HepG2 (cell line): ENCODE measurements around the gene TMEM121. TPM values are rescaled to one million over a fixed set of nuclear protein-coding genes. Genes with fewer than 3 reads are reported as not detected.

ENCODE experiments used
- AHR ChIP-seq: IDR thresholded peaks from 2 replicates; pipeline ENCODE4 v1.6.1; 2018; ENCODE audit warnings: missing genetic modification reagents, missing compliant biosample characterization
- ATF1 ChIP-seq: IDR thresholded peaks from 2 replicates; pipeline ENCODE4 v1.6.1; 2016; ENCODE audit warnings: mild to moderate bottlenecking, control low read depth
- CENPBD1 ChIP-seq: sonication (generic); formaldehyde crosslinking; IDR thresholded peaks from 2 replicates; pipeline ENCODE4 v1.8.0; 2022; ENCODE audit warnings: missing genetic modification reagents, low read depth, mild to moderate bottlenecking, borderline replicate concordance
- CERS6 ChIP-seq: sonication (generic); formaldehyde crosslinking; IDR thresholded peaks from 2 replicates; pipeline ENCODE4 v1.5.0; 2020; ENCODE audit warnings: missing genetic modification reagents
- DDIT3 ChIP-seq: sonication (generic); formaldehyde crosslinking; IDR thresholded peaks from 2 replicates; pipeline ENCODE4 v1.4.0; 2020; ENCODE audit warnings: mild to moderate bottlenecking, missing genetic modification reagents
- DZIP1 ChIP-seq: sonication (generic); formaldehyde crosslinking; IDR thresholded peaks from 2 replicates; pipeline ENCODE4 v1.5.0; 2020; ENCODE audit warnings: mild to moderate bottlenecking, missing genetic modification reagents
- IRF9 ChIP-seq: sonication (generic); formaldehyde crosslinking; IDR thresholded peaks from 2 replicates; pipeline ENCODE4 v1.8.0; 2022; ENCODE audit warnings: missing genetic modification reagents, mild to moderate bottlenecking, borderline replicate concordance
- MEF2D ChIP-seq: sonication (generic); formaldehyde crosslinking; IDR thresholded peaks from 2 replicates; pipeline ENCODE4 v1.5.1; 2020; ENCODE audit warnings: mild to moderate bottlenecking, missing genetic modification reagents
- NFE2L1 ChIP-seq: sonication (generic); formaldehyde crosslinking; IDR thresholded peaks from 2 replicates; pipeline ENCODE4 v1.4.0; 2020; ENCODE audit warnings: missing genetic modification reagents, mild to moderate bottlenecking, borderline replicate concordance
- NR0B2 ChIP-seq: sonication (generic); formaldehyde crosslinking; IDR thresholded peaks from 2 replicates; pipeline ENCODE4 v1.4.0; 2020; ENCODE audit warnings: mild to moderate bottlenecking, missing genetic modification reagents
- NR2C2 ChIP-seq: sonication (generic); formaldehyde crosslinking; IDR thresholded peaks from 2 replicates; pipeline ENCODE4 v1.4.0; 2020; ENCODE audit warnings: missing genetic modification reagents, mild to moderate bottlenecking, moderate library complexity, borderline replicate concordance
- RFX1 ChIP-seq: fragments of 450-650 bp; IDR thresholded peaks from 2 replicates; pipeline ENCODE4 v1.6.1; 2017
- SNAPC2 ChIP-seq: sonication (generic); formaldehyde crosslinking; IDR thresholded peaks from 2 replicates; pipeline ENCODE4 v1.8.1; 2022; ENCODE audit warnings: mild to moderate bottlenecking, missing genetic modification reagents
- SOX5 ChIP-seq: IDR thresholded peaks from 2 replicates; pipeline ENCODE4 v1.6.1; 2016; ENCODE audit warnings: borderline replicate concordance
- SRSF4 ChIP-seq: fragments of 200-400 bp; formaldehyde crosslinking; IDR thresholded peaks from one replicate; pipeline ENCODE4 v1.6.1; 2018; ENCODE audit warnings: mild to moderate bottlenecking, low read depth, low read length, moderate library complexity; ENCODE audit not compliant: poor library complexity, severe bottlenecking
- ZNF17 ChIP-seq: sonication (generic); formaldehyde crosslinking; IDR thresholded peaks from 2 replicates; pipeline ENCODE4 v1.5.0; 2020; ENCODE audit warnings: mild to moderate bottlenecking, missing genetic modification reagents
- ZNF225 ChIP-seq: sonication (generic); formaldehyde crosslinking; IDR thresholded peaks from 2 replicates; pipeline ENCODE4 v1.4.0; 2020; ENCODE audit warnings: mild to moderate bottlenecking, missing genetic modification reagents
- ZNF350 ChIP-seq: sonication (generic); formaldehyde crosslinking; IDR thresholded peaks from 2 replicates; pipeline ENCODE4 v1.4.0; 2020; ENCODE audit warnings: mild to moderate bottlenecking, low read depth, missing genetic modification reagents, borderline replicate concordance
- ZNF562 ChIP-seq: sonication (generic); formaldehyde crosslinking; IDR thresholded peaks from 2 replicates; pipeline ENCODE4 v1.8.0; 2022; ENCODE audit warnings: missing genetic modification reagents, borderline replicate concordance
- ZNF569 ChIP-seq: sonication (generic); formaldehyde crosslinking; IDR thresholded peaks from 2 replicates; pipeline ENCODE4 v1.5.0; 2020; ENCODE audit warnings: mild to moderate bottlenecking, missing genetic modification reagents, moderate library complexity, borderline replicate concordance
- ZNF75D ChIP-seq: sonication (generic); formaldehyde crosslinking; IDR thresholded peaks from 2 replicates; pipeline ENCODE4 v1.8.1; 2023; ENCODE audit warnings: missing genetic modification reagents, mild to moderate bottlenecking, borderline replicate concordance
- ZNF776 ChIP-seq: sonication (generic); formaldehyde crosslinking; IDR thresholded peaks from 2 replicates; pipeline ENCODE4 v1.4.0; 2020; ENCODE audit warnings: mild to moderate bottlenecking, missing genetic modification reagents
- polyA plus RNA-seq, 8 experiments: library from polyadenylated mRNA; depleted of rRNA in 3 of 8; stranded (reverse) in 7 of 8; unstranded in 1 of 8; fragments of >200 nt; fragmentation: Illumina TruSeq in 4 of 8; extraction: Trizol in 4 of 8; gene quantifications; 2 replicates each; pipeline versions ENCODE4 v1.2.1 to v1.2.3, GENCODE V29; 2011 to 2016; ENCODE audit warnings: low read depth in 4 of 8, missing spikeins in 1 of 8, mixed read lengths in 1 of 8; ENCODE audit not compliant: insufficient read depth in 1 of 8
- total RNA-seq, 5 experiments: library from RNA; depleted of rRNA; stranded (reverse); fragments of >200 nt; fragmentation: Illumina TruSeq; extraction: Trizol; gene quantifications; 2 replicates each; pipeline ENCODE4 v1.2.3, GENCODE V29; 2016; ENCODE audit warnings: low read depth in 1 of 5

Gene TMEM121
- total and polyA plus RNA-seq, 2 of the 13 experiments (the other 11 are each of a cell fraction or from before 2014, with no cell fraction given), result 6.6 to 19.0 TPM

GRCh38 chr14:105481886-105482457 lies 44.4 kb upstream of the TMEM121 start (continued):
- TF ChIP-seq SRSF4 (no peak), CENPBD1 (CRISPR knock-in tag) (no peak), ZNF225 (CRISPR knock-in tag) (no peak), SOX5 (CRISPR knock-in tag) (peak; percentile 15; the same call in 1 of the 2 replicates), MEF2D (no peak), ZNF17 (no peak), DDIT3 (CRISPR knock-in tag) (no peak), ZNF569 (CRISPR knock-in tag) (no peak), NFE2L1 (CRISPR knock-in tag) (no peak), CERS6 (no peak), NR0B2 (no peak), ATF1 (CRISPR knock-in tag) (no peak), IRF9 (CRISPR knock-in tag) (no peak), RFX1 (peak; percentile 94), NR2C2 (no peak), ZNF75D (CRISPR knock-in tag) (no peak), ZNF776 (CRISPR knock-in tag) (no peak), SNAPC2 (CRISPR knock-in tag) (no peak), AHR (CRISPR knock-in tag) (no peak), ZNF350 (CRISPR knock-in tag) (no peak), ZNF562 (CRISPR knock-in tag) (no peak), DZIP1 (CRISPR knock-in tag) (no peak)
